ENCODE measurements around the gene ABCD3. TPM values are rescaled to one million over a fixed set of nuclear protein-coding genes. Genes with fewer than 3 reads are reported as not detected.

Gene ABCD3
- total RNA-seq, 1 donor from 2014 or later = 76.6 TPM

- TF ChIP-seq, protein P1, sequence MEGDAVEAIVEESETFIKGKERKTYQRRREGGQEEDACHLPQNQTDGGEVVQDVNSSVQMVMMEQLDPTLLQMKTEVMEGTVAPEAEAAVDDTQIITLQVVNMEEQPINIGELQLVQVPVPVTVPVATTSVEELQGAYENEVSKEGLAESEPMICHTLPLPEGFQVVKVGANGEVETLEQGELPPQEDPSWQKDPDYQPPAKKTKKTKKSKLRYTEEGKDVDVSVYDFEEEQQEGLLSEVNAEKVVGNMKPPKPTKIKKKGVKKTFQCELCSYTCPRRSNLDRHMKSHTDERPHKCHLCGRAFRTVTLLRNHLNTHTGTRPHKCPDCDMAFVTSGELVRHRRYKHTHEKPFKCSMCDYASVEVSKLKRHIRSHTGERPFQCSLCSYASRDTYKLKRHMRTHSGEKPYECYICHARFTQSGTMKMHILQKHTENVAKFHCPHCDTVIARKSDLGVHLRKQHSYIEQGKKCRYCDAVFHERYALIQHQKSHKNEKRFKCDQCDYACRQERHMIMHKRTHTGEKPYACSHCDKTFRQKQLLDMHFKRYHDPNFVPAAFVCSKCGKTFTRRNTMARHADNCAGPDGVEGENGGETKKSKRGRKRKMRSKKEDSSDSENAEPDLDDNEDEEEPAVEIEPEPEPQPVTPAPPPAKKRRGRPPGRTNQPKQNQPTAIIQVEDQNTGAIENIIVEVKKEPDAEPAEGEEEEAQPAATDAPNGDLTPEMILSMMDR (IDR thresholded peaks at IDR 0.05; ENCODE audit: borderline replicate concordance) = no peak
- peaks cover 38% of the 10 kb centered on the region for H3K36me3 ChIP-seq
These were observed 45.0 kb downstream of the ABCD3 start for GRCh38 chr1:94463056-94463764.

DNA sequence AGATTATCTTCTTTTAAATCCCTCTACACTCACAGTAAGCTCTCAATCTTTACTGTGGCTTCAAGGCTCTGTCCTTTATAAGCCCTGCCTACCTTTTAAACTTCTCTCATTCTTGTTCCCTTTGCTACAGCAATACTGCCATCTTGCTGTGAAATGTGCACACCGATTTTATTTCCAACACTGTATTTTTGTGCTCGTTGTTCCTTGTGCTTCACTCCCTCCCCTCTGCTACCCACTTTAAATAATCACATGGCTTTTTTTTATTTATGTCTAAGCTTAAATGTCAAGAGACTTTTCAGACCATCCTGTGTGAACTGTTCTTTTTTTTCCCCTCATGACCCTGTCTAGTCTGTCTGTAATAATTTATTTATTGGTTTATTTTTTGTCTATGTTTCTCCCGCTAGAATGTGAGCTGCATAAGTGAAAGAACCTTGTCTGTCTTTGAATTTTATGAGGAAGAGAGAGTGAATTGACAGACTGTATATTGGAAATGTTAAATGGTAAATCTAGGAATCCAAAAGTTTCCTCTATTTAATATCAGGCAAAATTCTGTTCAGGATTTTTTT, 45.7 kb downstream of the ABCD3 start:
- Histone ChIP-seq H3K4me3 (no peak overlapping the region), H3K9me3 (replicated peaks) (no peaks in the 10 kb centered on the region), H3K27ac (replicated peaks) (no peak overlapping the region), H3K4me1 (peaks cover 18% of the 10 kb centered on the region), H3K27me3 (ENCODE audit: low read depth) (no peaks in the 10 kb centered on the region), H3K36me3 (peaks cover 38% of the 10 kb centered on the region)
- TF ChIP-seq, protein P1 (IDR thresholded peaks at IDR 0.05; ENCODE audit: borderline replicate concordance) = peak; percentile 69
- intact Hi-C loops (cut with micrococcal nuclease) = no loop called here
- no peak for DNase-seq

More at GRCh38 chr1:94463056-94463764, 45.0 kb downstream of the ABCD3 start:
- H3K9me3 ChIP-seq (replicated peaks) = no peaks in the 10 kb centered on the region
- peaks cover 18% of the 10 kb centered on the region for H3K4me1 ChIP-seq
- peak overlapping the region; percentile 16 for H3K27ac ChIP-seq (replicated peaks)
- intact Hi-C loops (cut with micrococcal nuclease) = no loop called here
- no peak overlapping the region for H3K4me3 ChIP-seq
- H3K27me3 ChIP-seq (ENCODE audit: low read depth) = no peaks in the 10 kb centered on the region
- no peak for DNase-seq

DNA sequence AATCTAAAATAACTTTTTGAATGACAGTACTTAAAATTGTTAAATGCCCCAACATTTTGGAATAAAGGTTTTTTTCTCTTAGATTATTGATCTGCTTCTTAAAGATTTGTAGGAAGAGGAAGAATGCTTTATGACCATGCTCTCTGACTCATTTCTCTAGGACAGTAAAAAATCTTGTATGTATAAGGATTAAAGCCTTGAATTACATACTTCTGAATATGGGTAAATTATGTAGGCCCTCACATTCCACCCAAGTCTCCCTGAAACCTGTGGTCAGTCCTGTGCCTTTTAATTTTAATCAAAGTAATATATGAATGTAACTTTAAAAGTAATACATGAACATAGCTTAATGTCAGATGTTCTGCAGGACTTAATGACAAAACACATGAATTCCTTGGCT, 50.5 kb downstream of the ABCD3 start:
- Histone ChIP-seq H3K4me1 (peaks cover 6% of the 10 kb centered on the region), H3K27ac (replicated peaks) (no peak overlapping the region), H3K9me3 (replicated peaks) (no peaks in the 10 kb centered on the region), H3K36me3 (peaks cover 31% of the 10 kb centered on the region), H3K4me3 (no peak overlapping the region), H3K27me3 (ENCODE audit: low read depth) (no peaks in the 10 kb centered on the region)
- TF ChIP-seq, protein P1 (IDR thresholded peaks at IDR 0.05; ENCODE audit: borderline replicate concordance) = no peak
- no peak for DNase-seq
- intact Hi-C loops (cut with micrococcal nuclease) = no loop called here

DNA sequence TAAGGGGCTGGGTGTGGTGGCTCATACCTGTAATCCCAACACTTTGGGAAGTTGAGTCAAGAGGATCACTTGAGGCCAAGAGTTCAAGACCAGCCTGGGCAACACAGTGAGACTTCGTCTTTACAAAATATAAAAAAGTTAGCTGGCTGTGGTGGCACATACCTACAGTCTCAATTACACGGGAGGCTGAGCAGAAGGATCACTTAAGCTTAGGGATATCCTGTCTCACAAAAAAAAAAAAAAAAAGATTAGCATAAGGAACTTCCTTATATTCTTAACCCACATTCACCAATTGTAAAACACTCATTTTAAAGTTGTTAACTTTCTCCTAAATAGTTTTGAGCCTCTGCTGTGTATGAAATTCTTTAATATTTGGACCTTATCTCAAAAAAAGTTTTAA, 53.1 kb downstream of the ABCD3 start:
- TF ChIP-seq, protein P1 (IDR thresholded peaks at IDR 0.05; ENCODE audit: borderline replicate concordance) = no peak
- no peak for DNase-seq
- Histone ChIP-seq H3K4me1 (peaks cover 6% of the 10 kb centered on the region), H3K27ac (replicated peaks) (no peak overlapping the region), H3K36me3 (peaks cover 19% of the 10 kb centered on the region), H3K4me3 (no peak overlapping the region), H3K27me3 (ENCODE audit: low read depth) (no peaks in the 10 kb centered on the region), H3K9me3 (replicated peaks) (no peaks in the 10 kb centered on the region)
- intact Hi-C loops (cut with micrococcal nuclease) = no loop called here

DNA sequence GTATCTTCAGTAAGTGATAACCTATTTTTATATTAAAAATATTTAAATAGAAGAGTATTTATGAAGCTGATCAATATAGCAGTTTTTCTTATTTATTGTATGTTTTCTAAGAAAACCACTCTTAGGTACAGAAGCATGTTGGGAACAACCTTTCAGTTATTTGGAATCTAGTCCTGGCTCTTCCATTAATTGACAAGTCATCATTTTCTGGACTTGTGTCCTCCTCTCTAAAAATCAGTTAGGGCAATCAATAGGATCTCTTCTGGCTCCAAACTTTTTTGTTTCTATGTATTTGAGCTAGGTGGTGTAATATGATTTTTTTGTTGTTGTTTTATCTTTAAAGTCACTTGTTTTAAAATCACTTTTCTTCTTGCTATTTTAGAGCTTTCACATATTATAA, 57.0 kb downstream of the ABCD3 start:
- DNase-seq = no peak
- Histone ChIP-seq H3K27me3 (ENCODE audit: low read depth) (no peaks in the 10 kb centered on the region), H3K36me3 (peaks cover 32% of the 10 kb centered on the region), H3K27ac (replicated peaks) (no peak overlapping the region), H3K4me1 (peaks cover 5% of the 10 kb centered on the region), H3K9me3 (replicated peaks) (no peaks in the 10 kb centered on the region), H3K4me3 (no peak overlapping the region)
- intact Hi-C loops (cut with micrococcal nuclease) = no loop called here
- TF ChIP-seq, protein P1 (IDR thresholded peaks at IDR 0.05; ENCODE audit: borderline replicate concordance) = no peak

Measured in left ventricle myocardium inferior (tissue), 1 donor.